Smooth muscle cell (in vitro differentiated cells): ENCODE results near the gene MYO15A. TPM values are rescaled to one million over a fixed set of nuclear protein-coding genes. Genes with fewer than 3 reads are reported as not detected.
"Not testable (repeated sequence)": the region's sequence is repeated elsewhere in the genome, so short reads cannot be mapped to it uniquely, and the experiment has no call there.

Source experiments
- DNase-seq: peaks from one replicate; lab custom pipeline; 2025; ENCODE audit not compliant: unreplicated experiment; lab: John Stamatoyannopoulos, UW
- H2AFZ ChIP-seq: fragments of 200-600 bp; sonication (generic); 2 replicates; pipeline ENCODE4 v1.6.0; 2016; ENCODE audit warnings: antibody characterized with exemption, low read depth, mild to moderate bottlenecking
- H3F3A ChIP-seq: fragments of 200-600 bp; sonication (generic); 2 replicates; pipeline ENCODE4 v1.6.0; 2017; ENCODE audit warnings: antibody characterized with exemption, low read depth
- H3K27ac ChIP-seq: fragments of 200-600 bp; sonication (generic); 2 replicates; pipeline ENCODE4 v1.5.1; 2016; ENCODE audit warnings: low read depth, mild to moderate bottlenecking
- H3K27me3 ChIP-seq: fragments of 200-600 bp; sonication (generic); 2 replicates; pipeline ENCODE4 v1.6.1; 2016; ENCODE audit warnings: low read depth, mild to moderate bottlenecking
- H3K36me3 ChIP-seq: fragments of 200-600 bp; sonication (generic); 2 replicates; pipeline ENCODE4 v1.5.1; 2016; ENCODE audit warnings: low read depth
- H3K4me1 ChIP-seq: fragments of 200-600 bp; sonication (generic); 2 replicates; pipeline ENCODE4 v1.5.1; 2016; ENCODE audit warnings: low read depth
- H3K4me2 ChIP-seq: fragments of 200-600 bp; sonication (generic); 2 replicates; pipeline ENCODE4 v1.6.0; 2016; ENCODE audit warnings: mild to moderate bottlenecking
- H3K4me3 ChIP-seq: fragments of 200-600 bp; sonication (generic); 2 replicates; pipeline ENCODE4 v1.5.1; 2016; ENCODE audit warnings: mild to moderate bottlenecking
- H3K79me2 ChIP-seq: fragments of 200-600 bp; sonication (generic); 2 replicates; pipeline ENCODE4 v1.6.0; 2016; ENCODE audit warnings: low read depth, mild to moderate bottlenecking
- H3K9ac ChIP-seq: fragments of 200-600 bp; sonication (generic); 2 replicates; pipeline ENCODE4 v1.6.0; 2016; ENCODE audit warnings: low read depth
- H3K9me3 ChIP-seq: fragments of 200-600 bp; sonication (generic); replicated peaks from 2 replicates; pipeline ENCODE4 v1.5.1; 2016; ENCODE audit warnings: low read depth
- H4K20me1 ChIP-seq: fragments of 200-600 bp; sonication (generic); 2 replicates; pipeline ENCODE4 v1.6.0; 2016; ENCODE audit warnings: low read depth
- WGBS: methylation state at CpG from one replicate; pipeline ENCODE4 v1.1.7; 2016; ENCODE audit warnings: low lambda C conversion rate; 5-methylcytosine and 5-hydroxymethylcytosine counted together
- polyA plus RNA-seq: library from polyadenylated mRNA; unstranded; fragments of >200 nt; fragmentation: Nextera tagmentation; extraction: Ambion mirVana; gene quantifications from 2 replicates; pipeline ENCODE4 v1.2.1, GENCODE V29; 2016
- total RNA-seq: library from RNA; depleted of rRNA; stranded (reverse); fragments of >200 nt; gene quantifications from 2 replicates; pipeline ENCODE4 v1.2.3, GENCODE V29; 2014
- TF ChIP-seq, protein P1 (sequence below): fragments of 200-600 bp; sonication (generic); IDR thresholded peaks from 2 replicates; pipeline ENCODE4 v1.5.1; 2017; ENCODE audit warnings: borderline replicate concordance, mild to moderate bottlenecking, antibody characterized with exemption; ENCODE audit not compliant: insufficient read depth, poor library complexity, severe bottlenecking

Gene MYO15A
- total and polyA plus RNA-seq, 2 experiments from 2014 or later: 2.0 to 3.6 TPM

DNA sequence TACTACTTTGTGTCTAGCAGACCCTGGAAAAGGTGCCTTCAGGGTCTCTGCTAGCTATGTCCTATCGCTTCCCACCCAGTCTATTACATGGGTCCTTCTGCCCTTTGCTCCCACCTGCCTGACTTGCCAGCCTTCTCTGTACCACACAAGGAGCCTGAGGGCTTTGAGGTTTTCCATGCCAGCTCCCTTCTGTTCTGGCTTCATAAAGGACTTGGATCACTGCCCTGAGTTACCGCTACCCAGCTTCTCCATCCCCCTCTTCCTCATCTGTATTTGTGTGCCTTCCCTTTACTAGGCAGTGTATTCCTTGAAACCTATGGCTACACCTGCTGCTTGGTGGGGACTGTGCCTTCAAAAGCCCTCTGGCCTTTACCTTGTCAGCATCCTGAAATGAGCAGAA is 97.3 kb downstream of the MYO15A start:
- H2AFZ ChIP-seq: no peak overlapping the region
- peaks cover 40% of the 10 kb centered on the region for H3K79me2 ChIP-seq
- H3K4me1 ChIP-seq: no peaks in the 10 kb centered on the region
- H3F3A ChIP-seq: peaks cover 6% of the 10 kb centered on the region
- DNase-seq: no peak
- WGBS: 100% methylated on average over 2 of the region's 2 CpGs
- H3K27me3 ChIP-seq: no peaks in the 10 kb centered on the region
- no peaks in the 10 kb centered on the region for H3K9me3 ChIP-seq
- peaks cover 100% of the 10 kb centered on the region for H4K20me1 ChIP-seq
- H3K4me3 ChIP-seq: no peak overlapping the region
- no peak overlapping the region for H3K9ac ChIP-seq
- no peak overlapping the region for H3K27ac ChIP-seq
- TF ChIP-seq, protein P1, sequence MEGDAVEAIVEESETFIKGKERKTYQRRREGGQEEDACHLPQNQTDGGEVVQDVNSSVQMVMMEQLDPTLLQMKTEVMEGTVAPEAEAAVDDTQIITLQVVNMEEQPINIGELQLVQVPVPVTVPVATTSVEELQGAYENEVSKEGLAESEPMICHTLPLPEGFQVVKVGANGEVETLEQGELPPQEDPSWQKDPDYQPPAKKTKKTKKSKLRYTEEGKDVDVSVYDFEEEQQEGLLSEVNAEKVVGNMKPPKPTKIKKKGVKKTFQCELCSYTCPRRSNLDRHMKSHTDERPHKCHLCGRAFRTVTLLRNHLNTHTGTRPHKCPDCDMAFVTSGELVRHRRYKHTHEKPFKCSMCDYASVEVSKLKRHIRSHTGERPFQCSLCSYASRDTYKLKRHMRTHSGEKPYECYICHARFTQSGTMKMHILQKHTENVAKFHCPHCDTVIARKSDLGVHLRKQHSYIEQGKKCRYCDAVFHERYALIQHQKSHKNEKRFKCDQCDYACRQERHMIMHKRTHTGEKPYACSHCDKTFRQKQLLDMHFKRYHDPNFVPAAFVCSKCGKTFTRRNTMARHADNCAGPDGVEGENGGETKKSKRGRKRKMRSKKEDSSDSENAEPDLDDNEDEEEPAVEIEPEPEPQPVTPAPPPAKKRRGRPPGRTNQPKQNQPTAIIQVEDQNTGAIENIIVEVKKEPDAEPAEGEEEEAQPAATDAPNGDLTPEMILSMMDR: no peak
- no peaks in the 10 kb centered on the region for H3K36me3 ChIP-seq
- H3K4me2 ChIP-seq: no peak overlapping the region

DNA sequence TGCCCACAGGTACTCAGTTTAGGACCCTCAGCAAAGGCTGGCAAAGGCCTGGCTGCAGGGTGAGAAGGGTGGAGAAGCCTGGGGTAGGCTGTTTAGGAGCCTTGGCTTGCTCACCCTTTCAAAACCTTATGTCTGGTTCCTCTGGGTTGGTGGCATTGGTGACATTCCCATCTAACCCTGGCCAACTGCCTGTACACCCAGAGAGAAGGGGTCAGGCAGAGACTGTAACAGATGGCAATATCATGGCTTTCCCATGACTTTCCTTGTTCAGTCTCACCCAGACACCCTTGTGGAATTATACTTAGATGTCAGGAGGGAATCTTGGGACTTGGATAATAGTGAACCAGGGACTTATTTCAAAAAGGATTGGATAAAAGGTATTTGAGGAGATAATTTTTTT is 98.4 kb downstream of the MYO15A start:
- Histone ChIP-seq H3K36me3 (no peaks in the 10 kb centered on the region), H3F3A (peaks cover 6% of the 10 kb centered on the region), H4K20me1 (peaks cover 90% of the 10 kb centered on the region), H3K79me2 (peaks cover 29% of the 10 kb centered on the region), H3K9me3 (no peaks in the 10 kb centered on the region), H3K4me2 (no peak overlapping the region), H3K27me3 (no peaks in the 10 kb centered on the region), H3K9ac (no peak overlapping the region), H3K4me1 (no peaks in the 10 kb centered on the region), H3K27ac (no peak overlapping the region), H2AFZ (no peak overlapping the region), H3K4me3 (no peak overlapping the region)
- TF ChIP-seq, protein P1: no peak
- DNase-seq: no peak

DNA sequence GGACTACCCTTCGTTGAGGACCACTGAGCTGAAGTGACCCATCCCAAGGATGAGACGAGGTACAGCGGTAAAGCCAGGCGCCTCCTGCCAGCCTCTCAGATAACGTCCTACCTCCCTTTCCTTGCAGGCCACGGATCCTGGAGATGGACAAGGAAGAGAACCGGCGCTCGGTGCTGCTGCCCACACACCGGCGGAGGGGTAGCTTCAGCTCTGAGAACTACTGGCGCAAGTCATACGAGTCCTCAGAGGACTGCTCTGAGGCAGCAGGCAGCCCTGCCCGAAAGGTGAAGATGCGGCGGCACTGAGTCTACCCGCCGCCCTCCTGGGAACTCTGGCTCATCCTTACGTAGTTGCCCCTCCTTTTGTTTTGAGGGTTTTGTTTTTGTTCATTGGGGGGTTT is 99.5 kb downstream of the MYO15A start:
- H3K27ac ChIP-seq: no peak overlapping the region
- TF ChIP-seq, protein P1: no peak
- H3K4me2 ChIP-seq: no peak overlapping the region
- no peak overlapping the region for H2AFZ ChIP-seq
- H3F3A ChIP-seq: peaks cover 6% of the 10 kb centered on the region
- H3K36me3 ChIP-seq: no peaks in the 10 kb centered on the region
- peaks cover 19% of the 10 kb centered on the region for H3K79me2 ChIP-seq
- WGBS: 98% methylated on average over 19 of the region's 19 CpGs
- H3K4me3 ChIP-seq: no peak overlapping the region
- H3K27me3 ChIP-seq: no peaks in the 10 kb centered on the region
- no peaks in the 10 kb centered on the region for H3K4me1 ChIP-seq
- no peaks in the 10 kb centered on the region for H3K9me3 ChIP-seq
- H4K20me1 ChIP-seq: peaks cover 78% of the 10 kb centered on the region
- no peak for DNase-seq
- no peak overlapping the region for H3K9ac ChIP-seq

DNA sequence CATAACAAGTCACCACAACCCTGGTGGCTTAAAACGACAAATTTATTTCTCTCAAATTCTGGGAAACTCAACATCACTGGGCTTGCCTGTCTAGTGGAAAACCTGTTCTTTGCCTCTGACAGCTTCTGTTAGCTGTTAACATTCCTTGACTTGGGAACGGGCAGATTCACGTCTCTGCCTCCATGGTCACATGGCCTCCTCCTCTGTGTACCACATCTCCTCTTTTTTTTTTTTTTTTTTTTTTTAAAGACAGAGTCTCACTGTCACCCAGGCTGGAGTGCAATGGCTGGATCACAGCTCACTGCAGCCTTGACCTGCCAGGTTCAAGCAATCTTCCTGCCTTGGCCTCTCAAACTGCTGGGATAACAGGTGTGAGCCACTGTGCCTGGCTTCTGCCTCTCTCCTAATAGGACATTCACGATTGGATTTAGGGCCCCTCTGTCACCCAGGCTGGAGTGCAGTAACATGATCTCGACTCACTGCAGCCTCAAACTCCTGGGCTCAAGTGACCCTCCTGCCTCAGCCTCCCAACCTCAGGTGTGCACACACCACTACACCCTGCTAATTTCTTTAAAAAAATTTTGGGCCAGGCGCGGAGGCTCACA is 105.2 kb downstream of the MYO15A start:
- no peak for DNase-seq
- no peaks in the 10 kb centered on the region for H3K9me3 ChIP-seq
- no peak overlapping the region for H3K27ac ChIP-seq
- peaks cover 22% of the 10 kb centered on the region for H4K20me1 ChIP-seq
- H2AFZ ChIP-seq: no peak overlapping the region
- H3K79me2 ChIP-seq: no peaks in the 10 kb centered on the region
- no peak overlapping the region for H3K4me2 ChIP-seq
- 70% methylated on average over 7 of the region's 7 CpGs for WGBS
- H3K27me3 ChIP-seq: no peaks in the 10 kb centered on the region
- no peaks in the 10 kb centered on the region for H3K36me3 ChIP-seq
- H3F3A ChIP-seq: peaks cover 11% of the 10 kb centered on the region
- TF ChIP-seq, protein P1: no peak
- no peak overlapping the region for H3K9ac ChIP-seq
- H3K4me3 ChIP-seq: no peak overlapping the region
- peaks cover 2% of the 10 kb centered on the region for H3K4me1 ChIP-seq

DNA sequence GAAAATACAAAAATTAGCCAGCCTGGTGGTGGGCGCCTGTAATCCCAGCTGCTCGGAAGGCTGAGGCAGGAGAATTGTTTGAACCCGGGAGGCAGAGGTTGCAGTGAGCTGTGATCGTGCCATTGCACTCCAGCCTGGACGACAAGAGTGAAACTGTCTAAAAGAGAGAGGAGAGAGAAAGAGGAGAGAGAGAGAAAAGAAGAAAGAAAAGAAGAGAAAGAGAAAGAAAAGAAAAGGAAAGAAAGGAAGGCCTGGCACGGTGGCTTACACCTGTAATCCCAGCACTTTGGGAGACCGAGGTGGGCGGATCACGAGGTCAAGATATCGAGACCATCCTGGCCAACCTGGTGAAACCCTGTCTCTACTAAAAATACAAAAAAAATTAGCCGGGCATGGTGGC is 108.3 kb downstream of the MYO15A start:
- 87% methylated on average over 11 of the region's 11 CpGs for WGBS
- not testable (repeated sequence) for H3K4me2 ChIP-seq

More for the DNA sequence above, 108.3 kb downstream of the MYO15A start:
- H3K9ac ChIP-seq, H3F3A ChIP-seq, DNase-seq, H3K36me3 ChIP-seq, H3K9me3 ChIP-seq, H3K27me3 ChIP-seq, H4K20me1 ChIP-seq, H3K4me1 ChIP-seq, H3K4me3 ChIP-seq, H3K79me2 ChIP-seq, H3K27ac ChIP-seq, H2AFZ ChIP-seq: not testable (repeated sequence)
